Stimulated activated CD4-positive, alpha-beta T cell treated with anti-CD3 and anti-CD28 coated beads, Interleukin-15, amount 100 ng/mL, for 48 hours (primary cell): ENCODE results near the gene CDKAL1.
"Not testable (repeated sequence)": the region's sequence is repeated elsewhere in the genome, so short reads cannot be mapped to it uniquely, and the experiment has no call there.

Source experiments
- DNase-seq, 2 donors: peaks; one replicate each; pipeline ENCODE4 v3.0.0-alpha.2; 2020; ENCODE audit warnings: low read depth in 2 of 2

The CDKAL1 gene

DNA sequence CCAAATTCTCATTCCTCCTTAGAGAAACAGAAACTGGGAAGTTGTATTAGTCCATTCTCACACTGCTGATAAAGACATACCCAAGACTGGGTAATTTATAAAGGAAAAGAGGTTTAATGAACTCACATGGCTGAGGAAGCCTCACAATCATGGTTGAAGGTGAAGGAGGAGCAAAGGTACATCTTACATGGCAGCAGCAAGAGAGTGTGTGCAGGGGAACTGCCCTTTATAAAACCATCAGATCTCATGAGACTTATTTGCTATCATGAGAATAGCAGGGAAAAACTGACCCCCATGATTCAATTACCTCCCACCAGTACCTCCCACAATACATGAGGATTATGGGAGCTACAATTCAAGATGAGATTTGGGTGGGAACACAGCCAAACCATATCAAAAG, 720.2 kb downstream of the CDKAL1 start:
- DNase-seq = not testable (repeated sequence)

DNA sequence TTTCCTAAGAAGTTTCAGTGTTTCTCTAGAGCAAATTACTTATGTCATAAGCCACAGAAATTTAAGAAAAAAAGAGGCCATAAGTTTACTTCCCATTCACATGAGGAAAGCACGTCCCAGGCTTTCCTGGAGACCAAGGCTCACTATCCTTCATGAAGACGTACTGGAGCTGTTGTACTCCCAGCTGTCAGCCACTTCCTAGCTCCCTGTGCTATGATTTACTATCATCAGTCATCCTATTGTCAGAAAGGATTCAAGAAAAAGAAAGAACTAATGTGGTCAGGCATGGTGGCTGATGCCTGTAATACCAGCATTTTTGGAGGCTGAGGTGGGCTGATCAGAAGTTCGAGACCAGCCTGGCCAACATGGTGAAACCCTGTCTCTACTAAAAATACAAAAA, 721.9 kb downstream of the CDKAL1 start:
- no peak for DNase-seq

DNA sequence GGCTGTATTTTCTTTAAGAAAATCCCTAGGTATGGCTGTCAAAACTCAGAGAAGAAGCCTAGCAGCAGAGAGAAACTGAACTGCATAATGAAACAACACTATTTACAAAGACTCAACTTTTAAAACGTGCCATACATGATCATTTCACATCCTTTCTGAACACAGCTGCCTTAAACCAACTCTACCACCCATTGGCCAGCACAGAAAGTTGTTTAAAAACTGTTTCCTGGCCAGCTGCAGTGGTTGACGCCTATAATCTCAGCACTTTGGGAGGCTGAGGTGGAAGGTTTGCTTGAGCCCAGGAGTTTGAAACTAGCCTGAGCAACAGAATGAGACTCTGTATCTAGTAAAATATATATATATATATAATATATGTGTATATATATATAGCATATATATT, 722.9 kb downstream of the CDKAL1 start:
- no peak for DNase-seq

DNA sequence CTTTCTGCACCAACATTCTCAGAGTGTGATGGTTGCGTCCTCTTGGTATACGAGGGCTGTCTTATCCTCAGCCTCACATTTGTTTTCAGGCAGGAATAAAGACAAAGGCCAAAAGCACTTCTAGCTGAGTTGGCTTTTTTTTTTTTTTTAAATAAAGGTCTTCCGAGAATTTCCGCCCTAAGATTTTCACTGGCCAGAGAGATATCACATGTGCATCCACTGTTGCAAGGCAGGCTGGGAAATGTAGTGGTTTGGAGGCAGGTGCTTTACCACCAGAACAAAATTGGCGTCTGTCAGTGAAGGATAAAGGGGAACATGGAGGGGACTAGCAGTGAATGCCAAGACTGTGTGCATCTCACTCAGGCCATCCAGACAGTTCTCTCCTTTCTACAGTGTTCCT, 724.4 kb downstream of the CDKAL1 start:
- no peak for DNase-seq

DNA sequence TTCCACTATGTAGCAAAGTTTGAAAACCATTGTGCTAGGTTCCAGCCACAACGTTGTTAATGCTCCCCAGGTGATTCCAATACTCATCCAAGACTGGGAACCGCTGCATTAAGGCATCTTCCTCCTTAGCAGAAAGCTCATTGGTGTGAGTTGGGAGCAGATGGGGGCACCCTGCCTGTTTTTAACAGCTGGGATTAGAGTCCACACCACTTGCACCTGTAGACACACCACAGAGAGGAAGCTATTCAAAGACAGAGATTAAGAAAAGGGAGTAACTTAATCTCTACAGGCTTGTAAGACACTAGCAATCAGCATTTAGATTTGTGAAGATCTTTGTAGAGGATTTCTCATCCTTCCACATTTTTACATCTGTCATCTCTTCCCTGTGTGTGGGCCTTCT, 725.4 kb downstream of the CDKAL1 start:
- DNase-seq = no peak

DNA sequence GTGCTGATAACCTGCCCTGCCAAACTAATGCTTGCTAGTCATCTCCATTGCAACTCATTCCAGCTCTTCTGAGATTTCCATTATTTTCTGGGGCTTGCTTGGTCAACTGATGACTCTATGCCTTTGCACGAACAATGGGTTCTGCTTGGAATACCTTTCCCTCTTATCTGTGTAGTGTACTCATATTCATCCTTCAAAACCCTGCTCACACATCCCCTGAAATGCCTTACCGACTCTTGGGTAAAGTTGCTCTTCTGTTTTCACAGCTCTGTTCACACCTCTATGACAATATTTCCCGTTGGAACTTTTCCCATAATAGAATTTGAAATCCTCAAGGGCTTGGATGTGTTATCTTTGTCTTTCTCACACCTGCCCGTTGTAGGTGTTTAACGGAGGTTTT, 728.2 kb downstream of the CDKAL1 start:
- no peak for DNase-seq

DNA sequence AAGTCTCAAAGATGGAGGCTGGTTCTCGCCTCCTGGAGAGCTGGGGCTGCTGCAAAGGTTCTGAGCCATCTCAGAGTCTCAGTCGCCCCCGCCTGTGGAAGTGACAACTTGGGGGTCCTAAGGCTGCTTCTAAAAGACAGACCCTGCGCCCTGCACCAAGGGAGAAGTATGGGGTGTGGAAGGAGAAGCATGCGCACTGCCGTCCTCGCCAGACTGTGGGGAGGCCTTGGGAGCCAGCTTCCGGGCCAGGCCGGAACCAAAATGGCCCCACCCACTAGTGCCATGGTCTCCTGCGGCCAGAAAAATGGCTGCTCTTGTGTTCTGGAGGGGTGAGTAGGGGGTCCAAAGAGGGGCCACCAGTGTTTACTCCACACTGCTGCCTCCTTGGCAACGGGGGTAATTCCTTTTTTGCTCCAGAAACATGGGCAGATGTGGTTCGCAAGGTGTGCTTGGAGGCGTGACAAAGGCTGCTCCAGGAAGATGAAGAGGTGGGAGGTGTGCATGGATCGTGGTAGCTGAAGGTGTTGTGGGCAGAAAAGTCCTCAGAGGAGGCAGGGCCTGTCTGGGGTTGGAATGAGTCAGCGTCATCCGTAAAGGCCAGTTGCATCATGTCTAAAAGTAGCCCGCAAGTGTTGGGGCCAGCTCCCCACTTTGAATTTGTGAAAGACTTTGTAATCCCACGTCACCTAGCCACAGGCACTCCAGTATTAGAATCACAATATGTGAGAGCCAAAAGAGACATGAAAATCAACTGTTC, 729.5 kb downstream of the CDKAL1 start:
- no peak for DNase-seq

DNA sequence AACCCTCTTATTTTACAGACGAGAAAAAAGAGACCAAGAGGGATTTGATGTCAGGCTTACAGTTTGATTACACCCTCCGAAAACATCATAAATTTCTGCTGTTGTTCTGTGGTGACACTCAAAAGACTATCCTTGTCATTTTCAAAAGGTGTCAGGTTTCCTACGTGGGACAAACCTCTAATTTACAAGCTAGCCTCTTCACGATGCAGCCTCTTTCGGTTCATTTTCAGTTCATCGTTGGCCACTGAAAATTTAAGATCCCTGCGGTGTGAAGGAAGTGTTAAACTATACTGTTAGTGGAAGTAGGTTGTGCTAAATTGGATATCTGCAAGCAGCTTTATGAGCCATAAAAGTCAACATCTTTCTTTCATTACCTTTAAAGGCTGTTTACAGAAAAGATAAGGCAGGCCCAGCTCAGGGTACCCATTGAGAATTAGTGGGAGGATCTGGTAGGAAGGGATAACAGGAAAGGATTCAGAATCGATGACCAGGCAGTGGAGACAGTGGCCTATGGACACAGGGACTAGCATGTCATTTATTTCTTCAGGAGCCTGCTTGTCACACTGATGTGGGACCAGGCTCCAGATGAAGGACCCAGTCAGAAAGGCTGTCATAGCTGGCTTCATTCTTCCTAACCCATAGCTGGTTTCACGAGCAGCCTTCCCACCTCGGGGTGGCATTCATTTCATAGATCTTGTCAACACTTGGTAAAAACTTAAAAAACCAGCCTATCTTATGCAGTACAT, 730.2 kb downstream of the CDKAL1 start:
- DNase-seq = no peak

DNA sequence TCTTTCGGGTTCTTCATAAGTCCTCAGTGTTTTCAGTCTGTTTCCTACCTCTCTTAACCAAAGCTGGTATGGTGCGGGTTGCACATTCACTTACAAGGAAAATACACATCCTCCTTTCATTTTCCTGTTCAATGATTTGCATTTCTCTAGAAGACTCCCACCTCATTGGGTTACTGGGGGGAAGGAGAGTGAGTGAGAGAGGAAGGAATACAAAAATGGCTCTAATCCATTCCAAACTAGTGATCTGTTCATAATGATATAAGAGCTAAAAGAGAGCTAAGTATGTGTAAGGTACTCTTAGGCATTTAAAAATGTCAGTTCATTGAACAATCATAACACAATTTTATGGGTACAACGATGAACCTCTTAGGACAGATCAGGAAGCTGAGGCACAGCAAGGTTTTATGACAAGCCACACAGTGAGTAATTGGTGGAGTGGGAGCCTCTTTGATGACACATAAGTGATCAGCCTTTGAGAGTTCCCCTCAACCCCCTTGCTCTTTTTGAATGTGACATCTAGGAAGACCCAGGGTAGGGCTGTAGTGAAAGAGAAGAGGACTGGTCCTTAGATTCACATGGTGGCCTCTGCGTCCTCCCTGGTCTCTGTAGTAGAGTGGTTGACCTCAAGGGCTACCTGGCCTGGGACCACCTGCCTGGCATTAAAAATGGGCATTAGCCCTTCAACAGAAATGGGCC, 730.9 kb downstream of the CDKAL1 start:
- DNase-seq = no peak

DNA sequence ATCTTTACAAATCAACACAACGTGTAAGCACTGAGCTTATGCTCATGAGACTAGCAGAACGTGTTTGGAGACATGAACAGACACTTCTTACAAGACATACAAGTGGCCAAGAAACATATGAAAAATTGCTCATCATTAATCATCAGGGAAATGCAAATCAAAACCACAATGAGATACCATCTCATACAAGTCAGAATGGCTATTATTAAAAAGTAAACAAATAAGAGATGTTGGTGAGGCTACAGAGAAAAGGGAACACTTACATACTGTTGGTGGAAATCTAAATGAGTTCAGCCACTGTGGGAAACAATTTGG, 731.4 kb downstream of the CDKAL1 start:
- no peak for DNase-seq

DNA sequence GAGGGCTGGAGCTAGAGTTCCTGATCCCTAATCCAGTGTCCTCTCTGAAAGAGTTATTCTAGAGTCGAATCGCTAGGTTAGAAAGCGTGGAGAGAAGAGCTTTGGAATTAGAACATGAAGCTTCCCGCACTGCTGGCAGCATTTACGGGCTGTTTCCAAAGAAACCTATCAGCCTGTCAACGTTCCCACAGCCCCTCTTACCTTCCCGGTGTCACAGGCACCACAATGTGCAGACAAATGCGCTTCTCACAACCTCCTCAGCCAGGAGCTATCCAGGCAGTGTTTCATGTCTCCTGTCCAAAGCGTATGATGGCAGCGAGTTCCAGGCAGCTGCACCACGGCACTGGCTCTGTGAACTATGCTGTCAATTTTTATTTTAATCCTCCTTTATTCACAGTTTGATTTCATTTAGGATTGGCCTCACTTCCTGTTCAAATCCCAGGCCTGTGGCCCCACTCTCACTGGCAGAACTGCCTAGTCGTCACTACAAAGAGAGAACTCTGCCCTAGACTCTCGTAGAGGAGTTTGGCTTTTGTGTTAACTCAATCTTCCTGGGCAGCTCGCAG, 736.5 kb downstream of the CDKAL1 start:
- no peak for DNase-seq

DNA sequence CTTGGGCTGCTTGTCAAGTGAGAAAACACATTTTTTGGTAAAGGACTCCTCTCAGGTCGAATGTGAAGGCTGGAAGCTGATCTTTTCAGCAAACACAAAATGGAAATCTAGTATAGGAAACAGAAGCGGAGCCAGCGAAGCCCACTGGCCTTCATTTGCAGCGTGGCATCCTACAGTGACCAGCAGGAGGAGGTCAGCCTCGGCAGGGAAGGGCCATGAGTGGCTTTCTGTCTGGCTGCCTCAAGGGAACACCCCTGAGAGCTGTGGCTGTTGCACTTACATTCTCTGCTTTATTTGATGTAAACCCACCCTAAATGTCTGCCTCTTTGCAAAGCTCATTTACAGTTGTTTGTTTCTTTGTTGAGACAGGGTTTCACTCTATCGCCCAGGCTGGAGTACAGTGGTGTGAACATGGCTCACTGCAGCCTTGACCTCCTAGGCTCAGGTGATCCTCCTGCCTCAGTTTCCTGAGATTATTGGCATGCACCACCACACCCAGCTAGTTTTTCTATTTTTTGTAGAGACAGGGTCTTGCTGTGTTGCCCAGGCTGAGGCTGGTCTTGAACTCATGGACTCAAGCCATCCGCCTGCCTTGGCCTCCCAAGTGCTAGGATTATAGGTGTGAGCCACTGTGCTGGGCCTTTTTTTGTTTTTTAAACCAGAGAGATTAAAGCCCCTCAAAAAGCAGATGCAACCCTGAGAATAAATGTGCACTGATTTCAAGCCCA, 737.3 kb downstream of the CDKAL1 start:
- DNase-seq = no peak

DNA sequence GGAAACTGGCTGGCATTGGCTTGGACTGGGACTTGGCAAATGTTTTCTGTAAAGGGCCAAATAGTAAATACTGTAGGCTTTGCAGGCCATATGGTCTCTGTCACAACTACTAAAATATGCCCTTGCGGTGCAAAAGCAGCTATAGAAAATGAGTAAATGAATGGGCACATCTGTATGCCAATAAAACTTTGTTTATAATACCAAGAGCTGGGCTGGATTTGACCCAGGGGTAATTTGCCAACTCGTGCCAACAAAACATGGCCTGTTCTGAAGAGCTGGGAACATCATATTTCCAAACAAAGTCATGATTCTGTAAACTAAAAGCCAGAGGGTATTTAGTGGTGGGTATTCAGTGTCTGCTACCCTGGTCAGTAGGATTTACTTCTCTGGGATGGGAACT, 739.2 kb downstream of the CDKAL1 start:
- no peak for DNase-seq

DNA sequence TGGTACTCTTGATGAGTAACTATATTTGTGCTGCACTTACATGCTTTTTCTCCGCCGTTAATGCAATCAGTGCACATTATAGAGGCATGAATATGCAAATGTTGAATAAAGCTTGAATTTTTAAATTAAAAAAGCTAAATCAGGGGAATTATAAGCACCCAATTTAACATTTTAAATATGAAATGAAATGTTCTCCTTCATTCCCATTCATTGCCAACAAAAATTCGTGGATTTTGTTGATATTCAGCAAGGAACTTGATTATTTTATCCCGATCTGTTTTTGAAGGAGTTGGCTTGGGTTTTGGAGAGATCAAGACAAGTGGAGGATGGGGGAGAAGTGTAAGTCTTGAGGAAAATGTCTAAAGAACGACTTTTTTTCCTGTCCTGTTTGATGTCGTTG, 740.6 kb downstream of the CDKAL1 start:
- no peak for DNase-seq

DNA sequence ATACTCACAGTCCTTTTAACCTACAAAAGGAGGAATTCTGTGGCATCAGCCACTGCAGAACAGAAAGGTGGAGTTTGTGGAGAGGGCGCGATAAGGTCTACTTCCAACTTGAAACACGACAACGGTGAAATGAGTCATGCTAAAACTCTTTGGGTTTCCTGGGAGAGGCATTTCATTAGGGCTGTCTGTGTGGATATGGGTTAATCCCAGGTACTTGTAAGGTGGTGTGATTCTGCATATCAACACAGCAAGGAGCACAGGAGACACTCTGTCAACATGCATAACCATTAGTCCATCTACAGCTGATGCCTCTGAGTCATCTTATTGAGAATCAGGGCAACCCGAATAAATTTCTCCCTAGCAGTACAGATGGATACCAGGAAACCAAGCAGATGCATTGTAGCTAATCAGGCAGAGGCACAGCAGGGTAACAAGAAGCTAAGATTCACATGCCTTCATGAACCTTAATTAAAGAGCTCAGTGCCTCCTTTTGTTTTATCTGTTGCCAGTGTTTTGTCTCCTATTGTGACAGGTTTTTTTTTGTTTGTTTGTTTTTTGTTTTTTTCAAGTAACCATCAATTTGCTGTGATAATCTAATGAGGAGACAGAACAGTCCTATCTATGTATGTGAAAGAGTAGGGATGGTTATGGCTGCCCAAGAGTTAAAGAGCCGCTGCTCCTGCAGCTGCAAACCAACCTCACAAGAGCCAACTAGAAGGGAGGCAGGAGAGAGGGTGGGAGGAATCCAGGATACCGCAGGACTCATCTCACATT, 743.5 kb downstream of the CDKAL1 start:
- no peak for DNase-seq

DNA sequence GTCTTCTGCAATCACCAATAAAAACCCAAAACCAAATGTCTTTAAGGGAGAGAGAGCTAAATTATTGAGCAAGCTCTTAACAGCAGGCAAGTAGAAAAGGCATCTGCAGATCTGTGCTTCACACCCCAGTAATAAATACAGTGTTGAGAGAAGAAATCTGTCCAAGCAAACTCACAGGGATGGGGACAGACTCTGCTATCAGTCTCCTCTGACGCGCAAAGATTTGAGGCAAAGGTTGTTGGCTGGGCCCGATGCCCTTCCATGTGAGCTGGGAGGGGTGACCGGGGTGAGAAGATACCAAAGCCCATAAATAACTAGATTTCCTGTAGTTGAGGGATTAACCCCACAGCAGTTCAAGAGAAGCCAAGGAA, 744.1 kb downstream of the CDKAL1 start:
- DNase-seq = no peak

DNA sequence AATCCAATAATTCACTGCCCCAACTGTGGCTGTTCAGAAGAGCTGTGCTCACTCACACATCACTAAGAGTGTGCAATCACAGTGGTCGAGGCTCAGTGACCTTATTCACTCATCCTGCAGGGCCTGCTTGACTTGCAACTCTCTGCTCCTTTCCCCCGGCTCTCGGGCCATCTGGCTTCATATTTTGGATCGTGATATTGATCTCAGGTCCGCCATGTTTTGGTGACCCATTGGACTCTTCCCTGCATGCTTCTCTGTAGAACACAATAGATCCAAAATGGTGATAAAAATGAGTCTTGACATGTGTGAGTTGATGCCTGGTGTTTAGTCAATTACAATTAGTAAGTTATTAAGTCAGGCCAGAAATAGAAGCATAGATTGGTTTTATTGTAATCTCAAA, 745.4 kb downstream of the CDKAL1 start:
- no peak for DNase-seq

DNA sequence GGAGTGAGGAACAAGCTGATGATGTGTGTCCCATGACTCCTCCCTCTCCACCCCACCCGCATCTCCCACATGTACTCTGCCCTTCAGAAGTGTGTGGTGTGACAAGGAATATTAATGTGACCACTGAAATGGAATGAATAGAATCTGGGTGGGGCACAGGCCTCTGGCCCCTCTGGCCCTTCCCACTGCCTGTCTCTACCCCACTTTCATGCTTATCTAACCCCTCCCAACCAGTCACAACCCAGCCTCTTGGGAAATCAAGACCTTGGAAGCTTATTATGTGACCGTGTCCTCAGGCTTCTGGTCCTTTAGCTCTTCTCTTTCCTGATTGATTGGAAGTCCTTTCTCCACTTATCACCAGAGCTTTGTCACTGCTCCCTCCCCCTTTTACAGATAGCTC, 747.1 kb downstream of the CDKAL1 start:
- no peak for DNase-seq
